ENCODE results near the gene SRP68. TPM values are rescaled to one million over a fixed set of nuclear protein-coding genes. Genes with fewer than 3 reads are reported as not detected.
A peak's percentile ranks its signal among the peaks of the same experiment; 100 is the strongest.

SRP68 gene
- total RNA-seq, 1 experiment from 2014 or later = 55.3 TPM

- no peak for DNase-seq (ENCODE audit: low read depth)
These were observed 71.4 kb downstream of the SRP68 start, which contains the start of gene CDK3 for GRCh38 chr17:76000755-76001521. Gene CDK3, plus strand, starts transcription at chr17:76000855. Its CDS starts 571 bp downstream, at chr17:76001426.

GRCh38 chr17:76000016-76000754 lies 72.1 kb downstream of the SRP68 start:
- DNase-seq (ENCODE audit: low read depth) = no peak

GRCh38 chr17:75998327-75998795 lies 74.0 kb downstream of the SRP68 start:
- no peak for DNase-seq (ENCODE audit: low read depth)

- DNase-seq (ENCODE audit: low read depth) = peak; percentile 85
These were observed 75.4 kb downstream of the SRP68 start for GRCh38 chr17:75996665-75997590.

GRCh38 chr17:75995385-75995925 lies 76.9 kb downstream of the SRP68 start:
- no peak for DNase-seq (ENCODE audit: low read depth)

GRCh38 chr17:75994802-75995370 lies 77.4 kb downstream of the SRP68 start:
- DNase-seq (ENCODE audit: low read depth) = no peak

- DNase-seq (ENCODE audit: low read depth) = no peak
These were observed 80.9 kb downstream of the SRP68 start for GRCh38 chr17:75991396-75991795.

Small RNA genes lying within 50 kb of the gene (small RNA-seq; reads per million reads assigned to genes)
- gene MIR6868 = not detected

Other genes with a start within 250 kb of the SRP68 start
- 2.7 TPM in 2 replicates for gene UNC13D, start 228.1 kb downstream of the SRP68 start, total RNA-seq (2014; rRNA removed; shearing (Covaris generic))
- 26.1 and 38.3 TPM in 2 replicates for gene WBP2, start 217.2 kb downstream of the SRP68 start, total RNA-seq (2014; rRNA removed; shearing (Covaris generic))
- gene TRIM47, start 193.9 kb downstream of the SRP68 start, total RNA-seq (2014; rRNA removed; shearing (Covaris generic)) = 22.7 and 26.6 TPM in 2 replicates
- gene TRIM65, start 175.6 kb downstream of the SRP68 start, total RNA-seq (2014; rRNA removed; shearing (Covaris generic)) = 36.0 and 36.9 TPM in 2 replicates
- 63.8 and 66.9 TPM in 2 replicates for gene MRPL38, start 167.6 kb downstream of the SRP68 start, total RNA-seq (2014; rRNA removed; shearing (Covaris generic))
- gene FBF1, start 131.5 kb downstream of the SRP68 start, total RNA-seq (2014; rRNA removed; shearing (Covaris generic)) = 9.5 and 10.8 TPM in 2 replicates
- 17.6 and 23.0 TPM in 2 replicates for gene ACOX1, start 93.4 kb downstream of the SRP68 start, total RNA-seq (2014; rRNA removed; shearing (Covaris generic))
- 23.8 and 32.8 TPM in 2 replicates for gene TEN1, start 93.3 kb downstream of the SRP68 start, total RNA-seq (2014; rRNA removed; shearing (Covaris generic))
- gene CDK3, start 71.7 kb downstream of the SRP68 start, total RNA-seq (2014; rRNA removed; shearing (Covaris generic)) = 2.1 and 3.5 TPM in 2 replicates
- 0.03 TPM in 1 of 2 replicates, not detected in the other for gene EVPL, start 45.2 kb downstream of the SRP68 start, total RNA-seq (2014; rRNA removed; shearing (Covaris generic))
- 0.18 TPM in 1 of 2 replicates, not detected in the other for gene GALR2, start 2.3 kb upstream of the SRP68 start, total RNA-seq (2014; rRNA removed; shearing (Covaris generic))
- gene ZACN, start 6.7 kb upstream of the SRP68 start, total RNA-seq (2014; rRNA removed; shearing (Covaris generic)) = 0.06 and 0.10 TPM in 2 replicates
- 78.6 and 82.7 TPM in 2 replicates for gene EXOC7, start 31.3 kb upstream of the SRP68 start, total RNA-seq (2014; rRNA removed; shearing (Covaris generic))
- not detected in 2 replicates for gene FOXJ1, start 68.7 kb upstream of the SRP68 start, total RNA-seq (2014; rRNA removed; shearing (Covaris generic))
- 0.10 and 0.23 TPM in 2 replicates for gene RNF157, start 168.0 kb upstream of the SRP68 start, total RNA-seq (2014; rRNA removed; shearing (Covaris generic))
- gene UBALD2, start 192.8 kb upstream of the SRP68 start, total RNA-seq (2014; rRNA removed; shearing (Covaris generic)) = 42.5 and 65.9 TPM in 2 replicates
- 1.5 and 1.6 TPM in 2 replicates for gene QRICH2, start 235.8 kb upstream of the SRP68 start, total RNA-seq (2014; rRNA removed; shearing (Covaris generic))

Data from HT1080 (cell line).